IMR-90 (cell line): Measurements from ENCODE around the gene PARD3. TPM values are rescaled to one million over a fixed set of nuclear protein-coding genes. Genes with fewer than 3 reads are reported as not detected.

Experiments
- ATAC-seq: fragments of 200-7000 bp; cut with Tn5 transposase; 2 replicates; pipeline ENCODE4 v1.9.1; 2020; ENCODE audit warnings: low read depth, mild to moderate bottlenecking, moderate library complexity
- BruUV-seq: library from RNA; stranded (reverse); fragments of 400-500 nt; replicated peaks from 2 replicates; lab custom pipeline; 2021; lab: Mats Ljungman, UMichigan
- CTCF ChIA-PET: fragments of 300-600 bp; formaldehyde crosslinking; extraction: SDS; loops from one replicate; lab custom pipeline; 2021; ENCODE audit warnings: antibody characterized with exemption; lab: Yijun Ruan, JAX
- POLR2A ChIA-PET: fragments of 300-600 bp; sonication (Branson Sonifier 250); formaldehyde crosslinking; loops from one replicate; lab custom pipeline; 2022; ENCODE audit warnings: antibody characterized with exemption; ENCODE audit not compliant: unreplicated experiment; lab: Charles Lee
- DNase-seq: peaks from one replicate; pipeline ENCODE4 v3.0.0; 2013
- H2AFZ ChIP-seq: replicated peaks from 2 replicates; pipeline ENCODE3; 2013; ENCODE audit warnings: low read length, mild to moderate bottlenecking; ENCODE audit not compliant: poor library complexity
- H2AK5ac ChIP-seq: 2 replicates; pipeline ENCODE4 v1.6.1; 2013; ENCODE audit warnings: low read depth, low read length, inconsistent platforms
- H2AK9ac ChIP-seq: replicated peaks from 2 replicates; pipeline ENCODE3; 2013; ENCODE audit warnings: mild to moderate bottlenecking, low read depth, low read length, moderate library complexity; ENCODE audit not compliant: poor library complexity
- H2BK120ac ChIP-seq: 2 replicates; pipeline ENCODE4 v1.6.1; 2013; ENCODE audit warnings: low read depth, low read length, inconsistent platforms
- H2BK15ac ChIP-seq: 3 replicates; pipeline ENCODE4 v1.6.1; 2013; ENCODE audit warnings: low read depth, low read length, inconsistent platforms
- H2BK20ac ChIP-seq: 2 replicates; pipeline ENCODE4 v1.6.1; 2013; ENCODE audit warnings: low read depth, mild to moderate bottlenecking, inconsistent platforms, low read length, moderate library complexity
- H2BK5ac ChIP-seq: 2 replicates; pipeline ENCODE4 v1.6.1; 2013; ENCODE audit warnings: mild to moderate bottlenecking, low read depth, low read length, inconsistent platforms; ENCODE audit not compliant: poor library complexity, severe bottlenecking
- H3K14ac ChIP-seq: replicated peaks from 2 replicates; pipeline ENCODE4 v1.6.1; 2013; ENCODE audit warnings: low read depth, low read length, inconsistent platforms
- H3K18ac ChIP-seq: 2 replicates; pipeline ENCODE4 v1.6.1; 2013; ENCODE audit warnings: low read depth, low read length, control low read depth
- H3K23ac ChIP-seq: 2 replicates; pipeline ENCODE4 v1.6.1; 2013; ENCODE audit warnings: low read depth, low read length, inconsistent platforms
- H3K27ac ChIP-seq: 2 replicates; pipeline ENCODE4 v1.5.1; 2013; ENCODE audit warnings: mild to moderate bottlenecking, control low read depth, low read length; ENCODE audit not compliant: insufficient read depth
- H3K27me3 ChIP-seq: 2 replicates; pipeline ENCODE4 v1.6.1; 2013; ENCODE audit warnings: low read length; ENCODE audit not compliant: control insufficient read depth, insufficient read depth
- H3K36me3 ChIP-seq: 2 replicates; pipeline ENCODE4 v1.6.1; 2013; ENCODE audit warnings: low read length, mixed read lengths; ENCODE audit not compliant: control insufficient read depth, insufficient read depth
- H3K4ac ChIP-seq: 2 replicates; pipeline ENCODE4 v1.6.1; 2013; ENCODE audit warnings: low read depth, low read length, inconsistent platforms
- H3K4me1 ChIP-seq: 2 replicates; pipeline ENCODE4 v1.6.1; 2013; ENCODE audit warnings: low read length, mixed read lengths; ENCODE audit not compliant: control insufficient read depth, insufficient read depth
- H3K4me2 ChIP-seq: 2 replicates; pipeline ENCODE4 v1.6.1; 2013; ENCODE audit warnings: low read depth, mild to moderate bottlenecking, control low read depth, low read length, moderate library complexity
- H3K4me3 ChIP-seq: 2 replicates; pipeline ENCODE4 v1.5.1; 2013; ENCODE audit warnings: low read depth, mild to moderate bottlenecking, control low read depth, low read length, moderate library complexity; ENCODE audit not compliant: insufficient read depth
- H3K56ac ChIP-seq: 2 replicates; pipeline ENCODE4 v1.6.1; 2013; ENCODE audit warnings: low read length, inconsistent platforms; ENCODE audit not compliant: insufficient read depth; ENCODE audit errors: extremely low read depth
- H3K79me1 ChIP-seq, 2 experiments: 2 replicates each; pipeline ENCODE4 v1.6.1; 2013; ENCODE audit warnings: low read length in 2 of 2, inconsistent platforms in 1 of 2, low read depth in 1 of 2
- H3K9ac ChIP-seq: 2 replicates; pipeline ENCODE4 v1.6.1; 2013; ENCODE audit warnings: low read depth, low read length, control low read depth
- H3K9me1 ChIP-seq: 2 replicates; pipeline ENCODE4 v1.6.1; 2013; ENCODE audit warnings: low read length, inconsistent platforms; ENCODE audit not compliant: insufficient read depth
- H3K9me3 ChIP-seq: 2 replicates; pipeline ENCODE4 v1.6.1; 2013; ENCODE audit warnings: low read length; ENCODE audit not compliant: control insufficient read depth, insufficient read depth
- H4K20me1 ChIP-seq: 2 replicates; pipeline ENCODE4 v1.6.1; 2013; ENCODE audit warnings: low read length, inconsistent platforms; ENCODE audit not compliant: insufficient read depth
- H4K5ac ChIP-seq: 2 replicates; pipeline ENCODE4 v1.6.1; 2013; ENCODE audit warnings: mild to moderate bottlenecking, low read depth, low read length, control low read depth
- H4K8ac ChIP-seq, 2 experiments: 2 replicates each; pipeline ENCODE4 v1.6.1; 2013; ENCODE audit warnings: low read depth in 2 of 2, low read length in 2 of 2, control low read depth in 1 of 2, inconsistent platforms in 1 of 2
- H4K91ac ChIP-seq: 2 replicates; pipeline ENCODE4 v1.6.1; 2013; ENCODE audit warnings: low read depth, low read length, inconsistent platforms; ENCODE audit not compliant: insufficient read depth
- BHLHE40 ChIP-seq: fragments of 150-350 bp; IDR thresholded peaks from 2 replicates; pipeline ENCODE4 v1.6.1; 2016; ENCODE audit warnings: mild to moderate bottlenecking, low read depth, low read length
- CEBPB ChIP-seq: IDR thresholded peaks from 2 replicates; pipeline ENCODE4 v1.6.1; 2012; ENCODE audit warnings: low read depth, low read length, improper control_type of control experiment
- CHD1 ChIP-seq: IDR thresholded peaks from 2 replicates; pipeline ENCODE4 v1.6.1; 2012; ENCODE audit warnings: low read depth, low read length, improper control_type of control experiment
- FOS ChIP-seq: fragments of 150-350 bp; IDR thresholded peaks from 2 replicates; pipeline ENCODE4 v1.6.1; 2016; ENCODE audit warnings: low read depth, low read length
- MAFK ChIP-seq: IDR thresholded peaks from 2 replicates; pipeline ENCODE4 v1.6.1; 2012; ENCODE audit warnings: low read depth, low read length, improper control_type of control experiment
- MAZ ChIP-seq: IDR thresholded peaks from 2 replicates; pipeline ENCODE4 v1.6.1; 2012; ENCODE audit warnings: low read depth, mild to moderate bottlenecking, low read length, improper control_type of control experiment, moderate library complexity, borderline replicate concordance
- MXI1 ChIP-seq: IDR thresholded peaks from 2 replicates; pipeline ENCODE4 v1.6.1; 2012; ENCODE audit warnings: low read depth, mild to moderate bottlenecking, low read length, moderate library complexity, borderline replicate concordance
- NFE2L2 ChIP-seq: fragments of 150-350 bp; IDR thresholded peaks from 2 replicates; pipeline ENCODE4 v1.6.1; 2016; ENCODE audit warnings: low read depth, mild to moderate bottlenecking, low read length
- POLR2A ChIP-seq: IDR thresholded peaks from 2 replicates; pipeline ENCODE4 v1.6.1; 2012; ENCODE audit warnings: mild to moderate bottlenecking, low read depth, low read length
- RAD21 ChIP-seq: IDR thresholded peaks from 2 replicates; pipeline ENCODE4 v1.6.1; 2012; ENCODE audit warnings: low read length, improper control_type of control experiment
- RCOR1 ChIP-seq: IDR thresholded peaks from 2 replicates; pipeline ENCODE4 v1.6.1; 2012; ENCODE audit warnings: mild to moderate bottlenecking, low read length, improper control_type of control experiment; ENCODE audit not compliant: insufficient replicate concordance
- RFX5 ChIP-seq: IDR thresholded peaks from 2 replicates; pipeline ENCODE4 v1.8.0; 2012; ENCODE audit warnings: low read depth, mild to moderate bottlenecking, low read length, moderate library complexity
- SMC3 ChIP-seq: fragments of 150-350 bp; IDR thresholded peaks from 2 replicates; pipeline ENCODE4 v1.6.1; 2016; ENCODE audit warnings: low read depth, mild to moderate bottlenecking, antibody characterized with exemption, low read length, moderate library complexity
- WGBS, 2 experiments: methylation state at CpG; one replicate each; pipeline versions ENCODE4 v1.1.5 to v1.1.7; 2013; ENCODE audit warnings: missing lambda C conversion rate in 2 of 2; ENCODE audit not compliant: insufficient read length in 1 of 2; ENCODE audit errors: extremely low coverage in 2 of 2; 5-methylcytosine and 5-hydroxymethylcytosine counted together
- dilution Hi-C: fragments of 300-500 bp; cut with HindIII; formaldehyde crosslinking; loops from one replicate; pipeline ENCODE4 v1.14.3; 2018; ENCODE audit warnings: low sequenced_read_pairs; ENCODE audit not compliant: unreplicated experiment
- in situ Hi-C: fragments of 300-500 bp; cut with MboI; formaldehyde crosslinking; loops from 3 replicates; pipeline ENCODE4 v1.14.3; 2019; ENCODE audit warnings: low sequenced_read_pairs, inconsistent platforms, mixed read lengths
- intact Hi-C: fragments of 100-400 bp; cut with micrococcal nuclease; formaldehyde crosslinking; loops from 2 replicates; pipeline ENCODE4 v1.10.0; 2022
- polyA plus RNA-seq, 3 experiments: library from polyadenylated mRNA; depleted of rRNA; stranded (reverse); fragments of >200 nt; gene quantifications; 2 replicates each; pipeline ENCODE4 v1.2.3, GENCODE V29; 2012; ENCODE audit warnings: low replicate concordance in 1 of 3
- total RNA-seq: library from RNA; depleted of rRNA; stranded (reverse); fragments of >200 nt; gene quantifications from 2 replicates; pipeline ENCODE4 v1.2.3, GENCODE V29; 2012
- TF ChIP-seq, protein P1 (sequence below): fragments of 150-350 bp; IDR thresholded peaks from 2 replicates; pipeline ENCODE4 v1.6.1; 2017; ENCODE audit warnings: mild to moderate bottlenecking, antibody characterized with exemption, low read length, low read depth
- TF ChIP-seq, protein P2 (sequence below): conservative IDR thresholded peaks from 2 replicates; pipeline ENCODE4 v1.5.1; 2012; ENCODE audit warnings: mild to moderate bottlenecking, low read depth, low read length, improper control_type of control experiment
- TF ChIP-seq, protein P3 (sequence below): fragments of 150-350 bp; IDR thresholded peaks from 2 replicates; pipeline ENCODE4 v1.6.1; 2016; ENCODE audit warnings: low read depth, mild to moderate bottlenecking, low read length, moderate library complexity, borderline replicate concordance

PARD3 gene
- total and polyA plus RNA-seq, 2 of the 4 experiments (the other 2 are of a cell fraction), result 14.6 to 37.5 TPM

DNA sequence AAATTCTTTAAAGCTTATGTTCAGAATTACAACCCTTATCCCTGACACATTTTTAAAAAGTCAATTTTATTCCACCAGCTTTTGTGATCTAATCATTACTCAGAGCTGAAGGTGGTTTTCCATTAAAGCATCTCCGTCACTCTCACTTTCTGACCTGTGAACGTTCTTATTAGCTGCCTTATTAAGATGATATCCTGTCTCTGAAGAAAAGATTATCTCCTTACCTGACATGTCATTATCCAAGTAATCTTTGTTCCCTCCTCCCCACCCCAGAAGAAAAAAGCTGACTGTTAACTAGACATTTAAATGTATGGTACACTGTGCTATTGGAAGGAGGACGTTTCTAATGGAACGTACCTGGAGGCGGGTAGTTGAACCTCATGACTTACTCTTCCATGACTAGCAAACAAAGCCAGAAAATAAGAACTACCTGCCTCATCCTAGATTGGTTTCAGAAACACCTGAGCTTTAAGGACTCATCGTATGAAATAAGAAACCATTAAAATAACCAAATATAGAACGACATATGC lies 708.7 kb downstream of the PARD3 start:
- ATAC-seq, result no peak
- Histone ChIP-seq H2BK15ac (no peak overlapping the region), H3K79me1 (no peaks in the 10 kb centered on the region), H3K36me3 (no peaks in the 10 kb centered on the region), H3K4me3 (no peak overlapping the region), H2AK9ac (no peak overlapping the region), H2BK120ac (no peak overlapping the region), H2AK5ac (no peak overlapping the region), H3K23ac (no peak overlapping the region), H4K20me1 (no peaks in the 10 kb centered on the region), H3K18ac (no peak overlapping the region), H3K56ac (no peak overlapping the region), H3K9me3 (no peaks in the 10 kb centered on the region; the same call in 1 of the 2 replicates), H3K4me2 (no peak overlapping the region), H4K8ac (no peak overlapping the region), H3K9ac (no peak overlapping the region), H3K27ac (no peak overlapping the region), H2AFZ (no peak overlapping the region), H2BK5ac (no peak overlapping the region), H4K5ac (no peak overlapping the region), H3K4ac (no peak overlapping the region), H2BK20ac (no peak overlapping the region), H3K14ac (no peak overlapping the region), H4K91ac (no peak overlapping the region), H3K27me3 (no peaks in the 10 kb centered on the region), H3K4me1 (peaks cover 15% of the 10 kb centered on the region), H3K9me1 (peaks cover 4% of the 10 kb centered on the region)
- dilution Hi-C loops (no loop called here), in situ Hi-C loops (loop anchor here (25.0 kb wide), 1 partner anchor 769 kb away; the partner anchor contains the start of gene NRP1), intact Hi-C loops (no loop called here)
- ChIA-PET CTCF (no interaction called here), POLR2A (no interaction called here)
- no peak for DNase-seq
- no CpG with 5 or more reads among the region's 7 CpGs for WGBS, 2 experiments
- BruUV-seq, result no TSS peak
- TF ChIP-seq BHLHE40 (no peak), NFE2L2 (no peak), MAFK (no peak), RCOR1 (no peak), CHD1 (no peak), RAD21 (no peak), MAZ (no peak), RFX5 (no peak), FOS (no peak), MXI1 (no peak), SMC3 (no peak), CEBPB (no peak), POLR2A (no peak)
- TF ChIP-seq, protein P1, sequence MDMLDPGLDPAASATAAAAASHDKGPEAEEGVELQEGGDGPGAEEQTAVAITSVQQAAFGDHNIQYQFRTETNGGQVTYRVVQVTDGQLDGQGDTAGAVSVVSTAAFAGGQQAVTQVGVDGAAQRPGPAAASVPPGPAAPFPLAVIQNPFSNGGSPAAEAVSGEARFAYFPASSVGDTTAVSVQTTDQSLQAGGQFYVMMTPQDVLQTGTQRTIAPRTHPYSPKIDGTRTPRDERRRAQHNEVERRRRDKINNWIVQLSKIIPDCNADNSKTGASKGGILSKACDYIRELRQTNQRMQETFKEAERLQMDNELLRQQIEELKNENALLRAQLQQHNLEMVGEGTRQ, result no peak
- TF ChIP-seq, protein P2, sequence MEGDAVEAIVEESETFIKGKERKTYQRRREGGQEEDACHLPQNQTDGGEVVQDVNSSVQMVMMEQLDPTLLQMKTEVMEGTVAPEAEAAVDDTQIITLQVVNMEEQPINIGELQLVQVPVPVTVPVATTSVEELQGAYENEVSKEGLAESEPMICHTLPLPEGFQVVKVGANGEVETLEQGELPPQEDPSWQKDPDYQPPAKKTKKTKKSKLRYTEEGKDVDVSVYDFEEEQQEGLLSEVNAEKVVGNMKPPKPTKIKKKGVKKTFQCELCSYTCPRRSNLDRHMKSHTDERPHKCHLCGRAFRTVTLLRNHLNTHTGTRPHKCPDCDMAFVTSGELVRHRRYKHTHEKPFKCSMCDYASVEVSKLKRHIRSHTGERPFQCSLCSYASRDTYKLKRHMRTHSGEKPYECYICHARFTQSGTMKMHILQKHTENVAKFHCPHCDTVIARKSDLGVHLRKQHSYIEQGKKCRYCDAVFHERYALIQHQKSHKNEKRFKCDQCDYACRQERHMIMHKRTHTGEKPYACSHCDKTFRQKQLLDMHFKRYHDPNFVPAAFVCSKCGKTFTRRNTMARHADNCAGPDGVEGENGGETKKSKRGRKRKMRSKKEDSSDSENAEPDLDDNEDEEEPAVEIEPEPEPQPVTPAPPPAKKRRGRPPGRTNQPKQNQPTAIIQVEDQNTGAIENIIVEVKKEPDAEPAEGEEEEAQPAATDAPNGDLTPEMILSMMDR, result no peak
- TF ChIP-seq, protein P3, sequence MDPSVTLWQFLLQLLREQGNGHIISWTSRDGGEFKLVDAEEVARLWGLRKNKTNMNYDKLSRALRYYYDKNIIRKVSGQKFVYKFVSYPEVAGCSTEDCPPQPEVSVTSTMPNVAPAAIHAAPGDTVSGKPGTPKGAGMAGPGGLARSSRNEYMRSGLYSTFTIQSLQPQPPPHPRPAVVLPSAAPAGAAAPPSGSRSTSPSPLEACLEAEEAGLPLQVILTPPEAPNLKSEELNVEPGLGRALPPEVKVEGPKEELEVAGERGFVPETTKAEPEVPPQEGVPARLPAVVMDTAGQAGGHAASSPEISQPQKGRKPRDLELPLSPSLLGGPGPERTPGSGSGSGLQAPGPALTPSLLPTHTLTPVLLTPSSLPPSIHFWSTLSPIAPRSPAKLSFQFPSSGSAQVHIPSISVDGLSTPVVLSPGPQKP, result no peak
